Natural killer cell (primary cell): Measurements from ENCODE around the gene ZNF273. TPM values are rescaled to one million over a fixed set of nuclear protein-coding genes. Genes with fewer than 3 reads are reported as not detected.
"Not testable (repeated sequence)": the region's sequence is repeated elsewhere in the genome, so short reads cannot be mapped to it uniquely, and the experiment has no call there.

Experiments used
- ATAC-seq, 3 donors: fragments of 150-1000 bp in 2 of 3; fragments of 200-7000 bp in 1 of 3; cut with Tn5 transposase; 1 replicate in 1 of 3; 2 replicates in 2 of 3; pipeline ENCODE4 v1.10.0; 2021; ENCODE audit warnings: mild to moderate bottlenecking in 2 of 3, moderate library complexity in 2 of 3
- DNase-seq, 2 donors: peaks; one replicate each; pipeline versions ENCODE4 v3.0.0 to v3.0.0-alpha.2; 2013 to 2021; ENCODE audit warnings: mixed read lengths in 1 of 2
- H3K27ac ChIP-seq: one replicate; pipeline ENCODE4 v1.5.1; 2013; ENCODE audit warnings: mild to moderate bottlenecking, low read length
- H3K27me3 ChIP-seq: one replicate; pipeline ENCODE4 v1.6.1; 2013; ENCODE audit warnings: low read length; ENCODE audit not compliant: control insufficient read depth, insufficient read depth
- H3K36me3 ChIP-seq: one replicate; pipeline ENCODE4 v1.6.1; 2013; ENCODE audit warnings: low read length; ENCODE audit not compliant: control insufficient read depth, insufficient read depth
- H3K4me1 ChIP-seq: one replicate; pipeline ENCODE4 v1.6.1; 2013; ENCODE audit warnings: low read length; ENCODE audit not compliant: control insufficient read depth, insufficient read depth
- H3K4me3 ChIP-seq: one replicate; pipeline ENCODE4 v1.5.1; 2013; ENCODE audit warnings: low read length
- H3K9me3 ChIP-seq: one replicate; pipeline ENCODE4 v1.6.1; 2013; ENCODE audit warnings: low read length; ENCODE audit not compliant: control insufficient read depth, insufficient read depth
- H3K27ac Mint-ChIP-seq, 2 donors: one replicate each; pipeline ENCODE4 v1.8.0; 2022; ENCODE audit warnings: mild to moderate bottlenecking in 2 of 2, mixed read lengths in 2 of 2, moderate library complexity in 1 of 2
- H3K27me3 Mint-ChIP-seq, 2 donors: one replicate each; pipeline ENCODE4 v1.8.0; 2022; ENCODE audit warnings: low read depth in 2 of 2, mixed read lengths in 2 of 2
- H3K36me3 Mint-ChIP-seq: one replicate; pipeline ENCODE4 v1.8.0; 2022; ENCODE audit warnings: mixed read lengths
- H3K4me1 Mint-ChIP-seq, 2 donors: one replicate each; pipeline ENCODE4 v1.8.0; 2022; ENCODE audit warnings: mixed read lengths in 2 of 2
- H3K4me3 Mint-ChIP-seq: one replicate; pipeline ENCODE4 v1.8.0; 2022; ENCODE audit warnings: mild to moderate bottlenecking, moderate library complexity, mixed read lengths
- H3K9me3 Mint-ChIP-seq, 2 donors: one replicate each; pipeline ENCODE4 v1.8.0; 2022; ENCODE audit warnings: mixed read lengths in 2 of 2
- CTCF ChIP-seq: fragments of 200-600 bp; IDR thresholded peaks from one replicate; pipeline ENCODE4 v1.8.0; 2022; ENCODE audit warnings: antibody characterized with exemption
- WGBS: methylation state at CpG from one replicate; pipeline ENCODE4 v1.1.7; 2013; ENCODE audit warnings: missing lambda C conversion rate; ENCODE audit not compliant: insufficient coverage; 5-methylcytosine and 5-hydroxymethylcytosine counted together
- intact Hi-C: fragments of 100-400 bp; cut with micrococcal nuclease; formaldehyde crosslinking; loops from one replicate; pipeline ENCODE4 v1.14.2; 2022
- total RNA-seq, 4 donors: library from RNA; stranded (reverse); fragments of 120-200 nt in 1 of 4; gene quantifications; one replicate each; pipeline versions ENCODE4 v1.2.3 to v1.2.4, GENCODE V29; 2013 to 2022

The ZNF273 gene
- total RNA-seq, 3 donors from 2014 or later (not counting 1 experiment from before 2014, with no cell fraction given): 2.9 to 4.2 (median 4.0) TPM

GRCh38 chr7:64934478-64934877 lies 31.4 kb downstream of the ZNF273 start:
- Mint-ChIP-seq H3K36me3 (peaks cover under 1% of the 10 kb centered on the region), H3K27me3 (no peaks in the 10 kb centered on the region), H3K4me1 (no peaks in the 10 kb centered on the region), H3K4me3 (no peak overlapping the region), H3K9me3 (peaks cover 0 to 3% of the 10 kb centered on the region in 2 donors), H3K27ac (no peak overlapping the region)
- H3K4me3 ChIP-seq: no peak overlapping the region
- no peaks in the 10 kb centered on the region for H3K36me3 ChIP-seq
- DNase-seq (no peak), ATAC-seq (no peak)
- no peak overlapping the region for H3K27ac ChIP-seq
- TF ChIP-seq CTCF: no peak
- no peaks in the 10 kb centered on the region for H3K4me1 ChIP-seq
- 89% methylated on average over 1 of the region's 1 CpG for WGBS
- H3K27me3 ChIP-seq: no peaks in the 10 kb centered on the region
- peaks cover 18% of the 10 kb centered on the region for H3K9me3 ChIP-seq
- intact Hi-C loops: no loop called here

- no peak for TF ChIP-seq CTCF
- Mint-ChIP-seq H3K27me3 (no peaks in the 10 kb centered on the region), H3K4me1 (no peaks in the 10 kb centered on the region), H3K27ac (no peak overlapping the region), H3K9me3 (peaks cover 0 to 2% of the 10 kb centered on the region in 2 donors), H3K4me3 (no peak overlapping the region), H3K36me3 (no peaks in the 10 kb centered on the region)
- intact Hi-C loops: no loop called here
- DNase-seq: no peak
- no peaks in the 10 kb centered on the region for H3K27me3 ChIP-seq
- no peak overlapping the region for H3K4me3 ChIP-seq
- no peak overlapping the region for H3K27ac ChIP-seq
- H3K4me1 ChIP-seq: no peaks in the 10 kb centered on the region
- H3K9me3 ChIP-seq: peaks cover 4% of the 10 kb centered on the region
- ATAC-seq: no peak
- 57% methylated on average over 1 of the region's 1 CpG for WGBS
- no peaks in the 10 kb centered on the region for H3K36me3 ChIP-seq
Observed at GRCh38 chr7:64938540-64938939, 35.5 kb downstream of the ZNF273 start.

- WGBS: 93% methylated on average over 6 of the region's 6 CpGs
- H3K9me3 Mint-ChIP-seq, H3K4me1 Mint-ChIP-seq, H3K27me3 Mint-ChIP-seq, H3K4me1 ChIP-seq, H3K4me3 ChIP-seq, H3K27ac ChIP-seq, DNase-seq, intact Hi-C loops, H3K36me3 ChIP-seq, H3K36me3 Mint-ChIP-seq, H3K9me3 ChIP-seq, H3K27ac Mint-ChIP-seq, ATAC-seq, H3K27me3 ChIP-seq, H3K4me3 Mint-ChIP-seq: not testable (repeated sequence)
Observed at GRCh38 chr7:64940021-64940420, 36.9 kb downstream of the ZNF273 start.

GRCh38 chr7:64944667-64945502 lies 41.8 kb downstream of the ZNF273 start:
- H3K4me1 Mint-ChIP-seq, H3K4me3 Mint-ChIP-seq, H3K27ac Mint-ChIP-seq, H3K4me3 ChIP-seq, intact Hi-C loops, ATAC-seq, DNase-seq, H3K4me1 ChIP-seq, H3K36me3 ChIP-seq, H3K9me3 Mint-ChIP-seq, H3K27ac ChIP-seq, H3K36me3 Mint-ChIP-seq, H3K9me3 ChIP-seq: not testable (repeated sequence)
- peaks cover 22% of the 10 kb centered on the region for H3K27me3 ChIP-seq
- H3K27me3 Mint-ChIP-seq: peaks cover 31 to 40% of the 10 kb centered on the region in 2 donors
- 83% methylated on average over 5 of the region's 5 CpGs for WGBS
